Activated CD4-positive, alpha-beta T cell treated with anti-CD3 and anti-CD28 coated beads for 1 hour (primary cell): ENCODE results near the gene OOSP4A.

Experiments
- DNase-seq: peaks from one replicate; pipeline ENCODE4 v3.0.0-alpha.2; 2020

Gene OOSP4A

DNA sequence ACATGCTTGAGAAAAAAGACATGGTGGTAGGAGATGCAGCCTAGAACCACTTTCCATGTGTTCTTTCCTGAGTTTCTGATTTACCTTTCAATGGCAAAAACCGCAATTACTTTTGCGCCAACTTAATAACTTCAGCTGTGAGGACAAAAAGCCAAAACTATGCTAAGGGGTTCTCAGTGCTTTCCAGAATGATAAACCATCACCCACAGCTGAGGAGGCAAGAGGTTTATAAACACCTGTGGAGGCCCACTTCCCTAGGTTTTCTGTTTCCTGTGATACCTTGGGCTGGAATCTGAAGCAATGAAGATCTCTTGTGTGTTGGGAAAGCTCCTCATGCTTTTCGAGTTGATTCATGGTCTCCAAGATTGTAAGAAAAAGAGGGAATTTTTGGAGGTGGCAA is at the start of gene OOSP4A:
OOSP4A (plus strand) TSS at position 301 of the 400 bp plus-strand sequence; CDS start at position 301, 0 bp downstream.
- DNase-seq: no peak

DNA sequence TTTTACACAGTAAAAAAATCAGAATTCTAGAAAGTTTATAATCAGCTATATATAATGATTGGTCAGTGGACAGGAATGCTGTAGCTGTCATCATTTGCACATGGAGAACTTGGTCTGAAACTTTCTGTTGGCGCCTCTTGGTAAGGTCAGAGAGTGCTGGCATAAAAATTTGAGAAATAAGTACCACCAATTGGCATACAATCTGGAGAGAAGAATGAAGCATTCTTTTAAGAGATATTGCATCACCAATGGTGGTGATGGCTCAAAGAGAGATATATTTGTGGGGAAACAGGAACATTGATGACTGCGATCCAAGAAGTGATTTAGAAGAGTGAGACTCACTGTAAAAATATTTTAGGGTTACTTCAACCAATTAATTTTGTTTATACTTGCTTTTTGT is 45.4 kb upstream of the OOSP4A start:
- DNase-seq: no peak

DNA sequence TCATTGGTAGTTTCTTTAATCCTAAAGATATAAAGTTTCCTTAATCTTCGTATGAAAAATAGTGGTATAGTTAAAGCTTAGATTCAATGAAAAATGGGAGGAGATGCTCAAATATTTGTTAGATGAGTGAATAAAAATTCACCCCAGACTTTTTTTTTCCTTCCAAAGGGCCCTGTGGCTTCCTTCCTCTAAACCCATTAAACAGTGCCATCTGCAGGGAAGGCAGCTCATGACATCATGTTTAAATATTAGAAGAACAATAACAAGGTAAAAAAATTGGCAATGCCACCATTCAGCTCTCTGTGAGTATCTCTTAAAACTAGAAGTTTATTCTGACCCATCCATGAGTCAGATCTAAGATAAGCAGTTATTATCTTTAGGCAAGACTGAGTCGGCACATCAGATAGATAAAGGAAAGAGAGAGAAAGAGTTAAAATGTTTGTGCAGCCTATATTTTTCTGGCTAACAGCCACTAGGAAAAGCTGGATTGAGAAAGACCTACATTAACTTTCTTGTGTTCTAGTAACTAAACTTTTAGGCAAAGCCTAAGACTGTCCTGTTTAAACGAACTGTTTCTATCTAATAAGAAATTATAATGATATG is 44.7 kb upstream of the OOSP4A start:
- no peak for DNase-seq

DNA sequence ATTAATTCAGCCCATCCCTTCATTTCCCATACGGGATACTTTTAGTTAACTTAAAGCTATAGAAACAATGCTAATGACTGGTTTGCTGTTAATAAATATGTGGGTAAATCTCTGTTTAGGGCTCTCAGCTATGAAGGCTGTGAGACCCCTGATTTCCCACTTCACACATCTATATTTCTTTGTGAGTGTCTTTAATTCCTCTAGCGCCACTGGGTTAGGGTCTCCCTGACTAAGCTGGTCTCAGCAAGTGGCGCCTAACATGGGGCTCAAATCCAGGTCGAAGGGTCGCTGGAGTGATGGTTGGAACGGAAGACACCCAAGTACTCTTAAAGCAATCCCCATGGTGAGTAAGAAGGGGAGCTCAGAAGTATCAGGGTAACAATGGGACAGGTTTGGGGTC is 40.0 kb upstream of the OOSP4A start:
- DNase-seq: no peak

DNA sequence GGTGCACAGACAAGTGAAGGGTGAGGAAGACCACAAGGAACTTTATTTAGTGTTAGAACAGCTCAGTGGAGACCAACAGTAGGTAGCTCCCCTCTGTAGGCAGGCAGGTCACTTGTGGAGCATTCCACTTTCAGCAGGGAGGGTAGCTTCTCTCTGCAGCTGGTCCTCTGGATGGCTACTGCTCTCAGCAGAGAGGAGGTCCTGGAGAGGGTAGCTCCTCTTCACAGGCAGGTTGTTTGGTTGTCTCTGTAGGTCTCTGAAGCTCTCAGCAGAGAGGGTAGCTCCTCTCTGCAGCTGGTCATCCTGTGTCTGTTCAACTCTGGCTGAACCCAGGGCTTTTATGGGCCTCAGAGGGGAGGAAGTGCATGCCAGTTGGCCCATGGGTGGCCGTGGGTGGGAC is 32.1 kb upstream of the OOSP4A start:
- DNase-seq: no peak

DNA sequence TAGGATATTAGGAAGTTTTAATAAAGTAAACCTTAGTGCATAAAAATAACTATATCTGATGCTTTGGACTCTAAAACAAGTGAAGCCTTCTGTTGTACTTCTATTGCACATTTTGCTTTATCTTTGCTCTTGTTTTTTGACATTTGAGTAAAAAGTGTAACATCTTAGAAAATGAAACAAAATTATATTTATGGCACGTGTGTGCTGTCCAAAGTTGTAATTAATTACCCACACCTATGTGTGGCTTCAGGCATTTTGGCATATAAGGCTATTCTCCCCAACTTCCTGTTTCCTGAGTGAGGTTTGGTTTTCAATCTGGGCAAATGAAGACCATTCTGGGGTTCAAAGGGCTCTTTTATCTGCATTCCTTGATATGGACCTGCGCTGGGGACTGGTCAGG is 25.7 kb upstream of the OOSP4A start, which contains the start of gene OOSP1:
OOSP1 (plus strand) TSS at position 301 of the 400 bp plus-strand sequence; CDS start at position 324, 23 bp downstream.
- DNase-seq: no peak

DNA sequence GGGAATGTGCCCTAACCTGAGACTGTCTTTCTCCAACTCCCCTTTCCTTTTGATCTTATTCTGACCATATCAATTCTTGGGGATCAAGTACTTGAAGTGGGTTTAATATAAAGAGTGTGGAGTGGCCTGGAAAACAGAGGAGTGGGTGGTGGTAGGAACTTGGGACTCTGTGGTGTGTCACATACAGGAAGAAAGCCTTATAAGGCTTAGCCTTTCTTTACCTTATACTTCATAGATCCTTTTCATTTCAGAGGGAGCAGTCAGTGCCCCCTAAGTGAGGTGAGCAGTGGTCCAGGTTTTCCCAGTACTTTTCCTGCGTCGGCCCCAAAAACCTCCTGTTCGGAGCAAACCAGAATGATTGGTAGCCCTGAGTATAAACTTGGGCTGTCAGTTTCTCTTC is 25.1 kb upstream of the OOSP4A start:
- no peak for DNase-seq

DNA sequence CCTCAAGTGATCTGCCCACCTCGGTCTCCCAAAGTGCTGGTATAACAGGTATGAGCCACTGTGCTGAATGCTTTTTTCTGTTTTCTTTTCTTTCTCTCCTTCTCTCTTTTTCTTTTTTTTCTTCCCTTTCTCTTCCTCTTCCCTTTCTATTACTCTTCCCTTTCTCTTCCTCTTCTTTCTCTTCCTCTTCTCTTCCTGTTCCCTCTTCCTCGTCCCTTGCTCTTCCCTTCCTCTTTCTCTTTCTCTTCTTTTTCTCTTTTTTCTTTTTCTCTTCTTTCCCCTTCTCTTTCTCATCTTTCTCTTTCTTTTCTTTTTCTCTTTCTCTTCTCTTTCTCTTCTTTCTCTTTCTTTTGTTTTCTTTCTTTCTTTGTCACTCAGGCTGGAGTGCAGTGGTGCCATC is 24.4 kb upstream of the OOSP4A start:
- no peak for DNase-seq

DNA sequence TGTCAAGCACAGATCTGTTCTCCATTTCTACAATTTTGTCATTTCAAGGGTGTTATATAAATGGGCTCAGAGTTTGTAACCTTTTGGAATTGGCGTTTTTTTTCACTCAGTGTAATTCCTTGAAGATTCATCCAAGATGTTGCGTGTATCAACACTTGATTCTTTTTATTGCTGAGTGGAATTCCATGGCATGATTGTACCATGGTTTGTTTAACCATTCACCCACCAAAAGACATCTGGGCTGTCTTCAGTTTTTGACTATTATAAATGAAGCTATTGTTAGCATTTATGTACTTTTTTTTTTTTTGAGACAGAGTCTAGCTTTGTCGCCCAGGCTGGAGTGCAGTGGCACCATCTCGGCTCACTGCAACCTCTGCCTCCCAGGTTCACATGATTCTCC is 22.7 kb upstream of the OOSP4A start:
- DNase-seq: no peak

DNA sequence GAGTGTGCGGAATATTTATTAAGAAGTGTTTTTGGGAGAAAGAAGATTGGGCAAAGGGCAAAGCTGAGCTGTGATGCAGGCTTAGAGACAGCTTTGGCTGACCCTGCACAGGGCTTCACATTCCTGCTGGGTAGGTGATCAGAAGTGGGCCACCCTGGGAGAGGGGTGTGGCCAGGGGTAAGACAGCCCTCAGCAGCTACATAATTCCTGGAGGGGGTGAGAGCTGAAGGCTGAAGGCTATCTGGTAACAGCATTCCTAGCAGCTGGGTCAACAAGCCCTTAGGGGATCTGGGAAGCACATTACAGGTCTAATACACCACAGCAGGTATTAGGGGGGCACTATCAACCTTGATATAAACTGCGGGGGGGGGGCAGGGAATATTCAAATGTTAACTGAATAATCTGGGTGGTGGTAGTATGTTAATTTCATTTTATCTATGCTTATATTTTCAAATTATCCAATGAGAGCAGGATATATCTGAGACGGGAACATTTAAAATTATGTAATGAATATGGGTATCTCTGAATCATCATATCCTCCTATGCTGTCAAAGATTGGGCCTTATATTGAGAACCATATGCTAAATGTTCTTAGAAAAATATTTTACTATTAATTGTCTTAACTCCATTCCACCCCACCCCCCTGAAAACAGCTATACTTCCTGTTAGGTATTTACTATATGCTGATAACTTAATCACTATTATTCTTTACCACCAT is 19.7 kb upstream of the OOSP4A start:
- no peak for DNase-seq

DNA sequence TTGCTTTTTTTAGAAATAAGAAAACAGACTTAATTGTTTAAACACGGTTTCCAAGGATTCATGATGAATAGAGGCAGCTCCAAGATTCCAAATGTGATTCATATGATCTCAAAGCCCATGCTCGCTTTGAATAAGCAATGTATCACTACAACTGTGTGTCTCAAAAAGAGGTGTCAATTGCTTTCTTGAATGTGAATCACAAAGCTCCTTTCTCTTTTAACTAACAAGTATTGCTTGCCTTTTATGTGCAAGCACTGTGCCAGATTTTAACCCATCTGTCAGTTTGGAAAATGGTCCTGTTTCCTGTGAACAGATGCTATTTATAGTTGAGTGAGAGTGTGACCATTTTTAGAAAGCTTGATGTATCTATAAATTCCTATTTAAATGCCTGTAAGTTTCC is 19.1 kb upstream of the OOSP4A start:
- no peak for DNase-seq

DNA sequence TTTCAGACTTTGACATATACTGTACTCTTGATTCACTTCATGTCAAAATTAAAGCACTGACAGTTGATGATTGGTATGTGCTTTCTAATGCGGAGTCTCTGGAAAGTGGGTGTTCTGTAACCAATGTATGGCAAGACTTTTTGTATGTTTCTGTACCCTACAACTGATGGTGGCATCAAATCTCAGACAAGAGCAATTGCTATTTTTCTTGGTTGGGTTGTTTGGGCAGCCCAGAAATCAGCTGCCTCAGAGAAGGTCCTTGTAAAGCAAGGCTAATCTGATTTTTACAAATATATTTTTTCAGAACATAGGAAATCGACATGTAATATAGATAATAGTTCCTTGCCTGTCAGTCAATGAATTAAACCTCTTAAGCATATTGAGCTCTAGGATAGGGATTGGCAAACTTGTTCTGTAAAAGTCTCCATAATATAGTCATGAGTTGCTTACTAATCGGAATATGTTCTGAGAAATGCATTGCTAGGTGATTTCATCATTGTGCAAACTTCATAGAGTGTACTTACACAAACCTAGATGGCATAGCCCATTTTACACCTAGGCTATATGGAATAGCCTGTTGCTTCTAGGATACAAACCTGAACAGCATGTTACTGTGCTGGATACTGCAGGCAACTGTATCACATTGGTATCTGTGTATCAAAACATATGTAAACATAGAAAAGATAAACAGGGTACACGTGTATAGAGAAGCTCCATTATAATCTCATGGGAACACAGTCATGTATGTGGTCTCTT is 10.2 kb upstream of the OOSP4A start:
- DNase-seq: no peak

DNA sequence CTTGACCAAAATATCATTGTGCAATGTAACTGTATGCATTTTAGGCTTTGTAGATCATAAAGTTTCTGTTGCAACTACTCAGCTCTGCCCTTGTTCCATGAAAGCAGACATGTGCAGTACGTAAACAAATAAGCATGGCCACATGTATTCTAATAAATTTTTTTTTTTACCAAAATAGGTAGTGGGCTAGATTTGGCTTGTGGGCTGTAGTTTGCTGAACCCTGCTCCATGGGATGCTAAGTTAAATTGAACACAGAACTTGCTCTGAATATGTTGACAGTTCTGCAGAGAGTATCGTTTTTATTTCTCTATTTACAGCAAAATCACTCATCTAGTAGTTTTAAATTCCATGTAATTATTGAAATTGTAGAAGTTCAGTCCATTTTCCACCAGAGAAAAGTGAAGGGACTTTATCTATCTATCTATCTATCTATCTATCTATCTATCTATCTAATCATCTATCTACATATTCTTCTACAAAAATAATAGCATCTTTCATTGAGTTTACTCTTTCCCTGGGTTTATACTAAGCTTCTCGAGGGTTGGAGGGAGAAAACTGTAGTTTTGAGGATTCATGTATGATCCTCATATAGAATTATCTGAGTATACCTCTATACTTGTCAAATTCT is 9.5 kb upstream of the OOSP4A start:
- DNase-seq: no peak

DNA sequence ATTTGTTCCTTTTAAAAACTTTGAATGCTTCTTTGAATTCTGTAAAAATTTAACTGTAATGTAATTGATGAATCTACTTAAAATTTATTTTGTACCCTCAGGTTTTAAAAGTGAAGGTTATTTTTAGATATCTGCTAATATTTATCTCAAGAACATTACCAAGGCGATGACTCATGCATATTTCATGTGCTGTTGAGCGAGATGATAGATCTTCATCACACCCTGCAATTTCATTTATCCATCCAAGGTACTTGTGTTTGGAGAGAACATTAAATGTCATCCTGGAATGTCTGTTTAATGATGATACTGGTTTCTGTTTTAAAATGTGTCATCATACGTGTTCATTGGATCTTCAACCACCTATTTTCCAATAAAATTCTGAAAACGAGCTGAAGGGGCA is 6.7 kb upstream of the OOSP4A start:
- DNase-seq: no peak

DNA sequence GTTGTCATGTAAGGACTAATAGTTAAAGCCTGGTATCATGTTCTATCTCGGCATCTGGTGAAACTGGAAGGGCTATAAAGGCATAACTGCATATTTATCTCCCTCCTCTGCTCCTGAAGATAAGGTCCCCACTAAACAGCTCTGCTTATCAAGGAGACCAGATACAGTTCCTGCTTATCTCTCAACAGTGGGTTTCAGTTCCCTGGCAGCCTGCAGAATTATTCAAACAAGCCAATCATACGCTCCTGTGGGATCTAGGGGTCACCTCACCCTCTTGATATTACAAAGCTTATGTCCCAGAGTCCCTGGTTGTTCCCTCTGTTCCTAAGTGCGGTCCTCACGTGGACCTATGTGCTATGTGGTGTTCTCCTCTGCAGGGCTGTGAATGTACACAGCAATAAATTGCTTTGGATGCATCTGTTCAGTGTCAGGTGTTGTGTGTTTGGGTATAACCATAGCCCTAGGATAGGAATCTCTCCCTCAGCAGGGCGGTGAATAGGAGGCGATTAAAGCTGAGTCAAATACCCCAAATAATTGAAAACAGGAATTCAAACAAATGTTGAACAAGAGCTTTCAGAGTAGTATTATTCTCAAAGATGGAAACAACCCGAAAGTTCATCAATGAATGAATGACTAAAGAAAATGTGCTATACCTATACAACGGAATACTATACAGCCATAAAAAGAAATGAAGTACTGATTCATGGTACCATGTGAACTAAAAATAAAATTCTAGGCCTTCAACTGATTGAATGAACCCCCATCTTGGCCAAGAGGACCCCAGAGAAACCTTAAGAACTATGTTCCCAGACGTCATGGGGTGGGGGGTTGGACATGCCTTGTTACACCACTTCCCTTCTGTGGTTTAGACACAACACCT is 3.1 kb upstream of the OOSP4A start:
- no peak for DNase-seq

DNA sequence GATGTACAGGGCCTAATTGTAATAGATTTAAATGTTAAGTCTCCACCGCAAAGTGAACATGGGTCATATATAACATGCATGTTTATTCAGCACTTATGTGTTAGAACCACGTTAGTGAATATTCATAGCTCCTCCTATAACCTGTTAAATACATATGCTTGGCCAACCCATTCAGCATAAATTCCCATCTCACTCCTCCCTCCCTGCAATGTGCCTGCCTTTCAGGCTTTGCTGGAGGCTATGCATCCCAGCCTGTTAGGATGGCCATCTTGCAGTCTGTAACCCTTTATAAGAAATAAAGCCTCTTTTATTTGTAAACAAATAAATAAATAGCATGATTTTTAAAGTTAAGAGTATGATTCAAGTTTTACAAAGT is 1.7 kb upstream of the OOSP4A start:
- DNase-seq: no peak

DNA sequence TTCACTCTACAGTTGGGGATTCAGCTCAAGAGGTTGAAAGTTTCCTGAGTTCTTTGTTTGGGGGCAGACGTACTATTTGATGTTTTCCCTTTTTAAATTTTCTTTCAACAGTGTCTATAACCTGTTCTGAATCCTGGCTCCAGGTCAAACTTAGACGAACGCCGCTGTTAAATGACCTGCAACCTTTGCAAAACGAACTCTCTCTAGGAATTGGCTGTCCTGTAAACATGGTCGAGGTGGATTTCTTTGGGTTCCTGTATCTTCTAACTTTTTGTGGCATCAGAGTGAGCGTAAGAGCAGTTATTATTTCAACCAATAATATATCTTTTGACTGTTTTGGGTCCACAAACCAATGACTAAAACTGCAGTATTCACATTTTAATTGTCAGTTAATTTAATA is 1.6 kb downstream of the OOSP4A start:
- no peak for DNase-seq

DNA sequence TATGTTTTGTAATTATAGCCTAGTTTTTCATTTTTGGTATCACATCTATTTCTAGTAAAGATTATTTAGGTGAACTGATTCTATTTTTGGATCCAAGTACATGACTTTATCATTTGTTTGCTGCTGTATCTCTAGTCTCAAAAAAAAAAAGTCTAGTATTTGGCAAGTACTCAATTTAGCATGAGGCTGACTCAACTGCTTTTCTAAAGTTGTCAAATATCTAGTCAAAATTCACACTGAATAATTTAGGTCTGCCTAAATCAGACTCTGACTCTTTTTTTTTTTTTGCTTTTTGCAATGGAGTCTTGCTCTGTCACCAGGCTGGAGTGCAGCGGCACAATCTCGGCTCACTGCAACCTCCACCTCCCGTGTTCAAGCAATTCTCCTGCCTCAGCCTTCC is 2.4 kb downstream of the OOSP4A start:
- DNase-seq: no peak

DNA sequence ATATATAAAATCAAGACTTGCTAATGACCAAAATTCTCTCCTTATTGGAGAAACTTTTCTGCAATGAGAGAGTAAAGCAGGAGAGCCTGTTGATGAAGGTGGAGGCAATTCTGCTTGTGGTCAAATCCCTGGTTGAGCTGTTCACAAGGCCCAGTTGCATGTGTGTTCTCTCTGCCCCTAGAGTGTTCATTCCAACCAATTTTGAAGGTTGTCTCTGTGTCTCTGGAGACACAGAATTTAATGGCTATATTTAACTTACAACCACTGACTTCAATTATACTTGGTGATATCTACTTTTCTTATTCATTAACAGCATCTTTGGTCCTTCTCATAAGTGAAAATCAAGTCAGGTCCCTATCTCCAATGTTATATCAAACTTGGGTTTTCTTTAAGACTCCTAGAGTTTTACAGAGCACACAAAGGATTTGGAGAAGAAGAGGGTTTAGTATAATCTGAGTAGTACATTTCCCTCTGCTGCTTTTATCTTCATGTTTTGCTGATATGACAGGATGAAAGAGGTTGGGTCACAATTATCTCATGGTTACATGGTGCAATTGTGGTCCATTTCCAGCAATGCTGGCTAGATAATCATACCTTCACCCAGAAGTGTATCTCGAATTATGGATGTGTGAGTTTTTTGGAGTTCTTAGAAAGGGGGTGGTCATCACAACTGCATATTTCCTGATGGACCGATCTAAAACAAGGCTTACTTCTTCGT is 4.0 kb downstream of the OOSP4A start:
- DNase-seq: no peak

DNA sequence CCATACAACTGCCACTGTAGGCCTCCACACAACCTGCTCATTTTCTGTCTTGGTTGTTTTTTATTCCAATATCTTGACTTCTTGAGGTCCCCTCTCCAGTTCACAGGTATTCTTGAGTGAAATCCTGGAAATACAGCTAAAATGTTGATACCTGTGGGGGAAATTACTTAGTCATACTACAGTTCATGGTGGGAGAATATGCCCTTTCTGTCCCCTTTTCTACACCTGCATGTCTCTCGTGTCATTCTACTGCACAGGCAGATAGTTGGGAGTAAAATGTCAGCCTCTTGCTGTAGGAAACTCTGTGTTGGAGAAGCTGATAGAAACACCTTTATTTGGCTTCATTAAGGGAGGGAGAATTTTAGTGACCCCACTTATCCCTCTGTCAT is 4.6 kb downstream of the OOSP4A start:
- no peak for DNase-seq

DNA sequence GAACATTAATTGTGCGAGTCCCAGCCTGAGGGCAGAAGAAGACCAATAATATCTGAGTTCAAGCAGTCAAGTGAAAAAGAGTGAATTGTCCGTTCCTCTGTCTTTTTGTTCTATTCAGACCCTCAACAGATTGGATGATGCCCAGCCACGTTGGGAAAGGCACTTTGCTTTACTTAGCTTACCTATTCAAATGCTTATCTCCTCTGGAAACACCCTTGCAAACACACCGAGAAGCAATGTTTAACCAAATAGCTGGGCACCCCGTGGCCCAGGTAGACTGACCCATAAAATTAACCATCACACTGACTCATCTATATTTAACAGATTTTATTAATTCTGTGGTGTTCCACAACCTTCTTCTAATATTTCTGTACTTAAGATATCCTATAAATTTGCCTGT is 9.3 kb downstream of the OOSP4A start:
- DNase-seq: no peak
